Measurements from ENCODE around the gene SMYD1.

SMYD1 gene

DNA sequence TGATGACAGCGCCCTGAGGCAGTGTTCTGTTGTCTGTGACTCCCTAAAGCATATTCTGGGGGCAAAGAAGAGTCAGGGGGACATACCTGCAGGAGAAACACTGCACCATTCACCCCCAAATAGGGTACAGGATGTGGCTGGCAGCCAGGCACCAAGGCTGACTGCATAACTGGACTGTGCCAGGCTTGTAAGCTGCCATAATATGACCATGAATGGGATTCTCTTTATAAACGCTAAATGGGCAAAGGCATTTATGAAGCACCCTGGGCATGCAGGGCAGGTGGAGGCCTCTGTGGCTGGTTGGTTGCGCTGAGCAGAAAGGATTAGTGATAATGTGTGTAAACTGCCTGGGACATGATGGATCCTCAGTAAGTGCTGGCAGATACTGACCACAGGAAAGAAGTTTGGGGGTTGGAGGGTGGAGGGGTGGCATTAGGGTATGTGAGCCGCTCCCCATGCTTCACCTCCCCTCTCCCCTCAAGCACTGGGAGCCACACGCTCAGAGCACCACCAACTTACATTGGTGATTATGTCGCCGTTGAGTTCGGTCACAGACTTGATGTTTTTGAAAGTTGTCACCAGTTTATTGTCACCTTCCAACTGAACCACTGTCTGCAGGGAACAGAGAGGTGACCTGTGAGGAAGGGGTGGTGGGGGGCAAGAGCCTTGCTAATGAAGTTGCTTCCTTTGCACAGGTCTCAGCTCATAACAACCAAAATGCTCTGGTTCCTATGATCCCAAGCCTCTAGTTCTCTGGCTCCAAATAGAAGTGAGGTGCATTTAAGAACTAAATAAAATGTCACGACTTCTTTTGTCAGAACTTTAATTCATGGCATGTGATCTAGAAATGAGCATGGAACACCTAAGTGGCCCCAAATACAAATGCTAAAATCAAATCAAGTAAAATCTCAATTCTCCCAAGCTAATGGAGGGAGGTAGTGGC lies 56.6 kb downstream of the SMYD1 start:
- no peak for DNase-seq

DNA sequence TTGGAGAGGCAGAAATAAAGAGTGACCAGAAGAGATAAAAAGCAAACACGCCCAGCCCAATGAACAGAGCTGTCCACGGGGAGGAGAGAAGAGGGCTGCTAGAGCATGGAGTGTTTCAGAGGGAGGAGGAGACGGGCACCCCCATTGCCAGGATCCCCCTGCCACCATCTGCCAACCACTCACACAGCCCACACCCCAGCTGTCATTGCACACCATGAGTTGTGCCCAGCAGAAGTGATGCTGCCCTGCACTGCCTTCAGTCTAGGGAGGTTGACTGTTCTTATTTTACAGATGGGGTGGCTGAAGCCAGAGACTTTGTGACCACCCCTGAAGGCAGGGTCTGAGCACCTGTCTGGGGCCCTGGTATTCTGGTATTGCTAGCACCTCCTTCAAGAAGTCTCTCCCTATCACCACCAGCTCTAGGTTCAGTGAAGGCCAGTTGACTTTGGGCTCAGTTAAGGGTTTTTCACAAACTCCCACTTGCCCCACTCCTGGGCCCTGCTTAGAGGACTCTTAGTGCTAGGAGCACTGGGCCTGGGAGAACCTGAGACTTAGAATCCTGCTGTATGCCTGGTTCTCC lies 57.8 kb downstream of the SMYD1 start:
- DNase-seq, result no peak

DNA sequence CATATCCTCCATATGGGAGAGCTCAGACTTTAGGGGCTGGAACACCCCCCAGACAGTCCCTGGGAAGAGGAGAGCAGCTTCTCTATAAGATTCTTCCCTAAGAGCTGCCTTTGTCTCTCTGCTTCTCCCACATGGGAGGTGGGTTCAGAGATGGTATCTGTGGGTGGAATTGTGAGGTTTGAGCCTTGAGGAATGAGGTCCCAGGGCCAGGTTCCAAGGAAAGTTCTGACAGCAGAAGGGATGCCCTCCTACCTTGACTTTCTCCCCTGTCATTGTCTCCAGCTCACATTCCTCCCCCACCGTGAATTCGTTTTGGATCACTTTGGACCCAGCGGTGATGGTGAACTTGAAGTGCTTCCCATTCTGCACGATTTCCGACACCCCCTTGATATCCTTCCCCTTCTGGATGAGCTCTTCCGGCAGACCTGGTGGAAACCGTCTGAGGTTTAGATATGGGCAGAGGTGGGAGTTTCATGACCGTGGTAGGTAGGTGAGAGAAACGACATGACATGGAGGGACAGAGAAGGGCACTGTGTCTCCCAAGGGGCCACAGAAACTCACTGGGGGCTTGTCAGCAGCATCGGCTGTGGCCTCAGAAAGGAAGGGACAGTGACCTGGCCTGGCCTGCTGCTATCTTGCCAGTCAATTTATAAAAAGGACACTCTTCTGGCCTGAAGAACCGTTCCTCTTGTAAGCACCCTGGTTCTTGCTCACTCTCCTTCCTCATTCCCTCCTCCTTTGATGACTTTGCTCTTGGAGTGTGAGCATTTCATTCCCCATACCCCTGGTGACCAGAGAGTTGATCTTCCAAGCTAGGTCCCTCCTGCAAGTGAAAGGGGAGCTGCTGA lies 58.5 kb downstream of the SMYD1 start:
- DNase-seq, result no peak

DNA sequence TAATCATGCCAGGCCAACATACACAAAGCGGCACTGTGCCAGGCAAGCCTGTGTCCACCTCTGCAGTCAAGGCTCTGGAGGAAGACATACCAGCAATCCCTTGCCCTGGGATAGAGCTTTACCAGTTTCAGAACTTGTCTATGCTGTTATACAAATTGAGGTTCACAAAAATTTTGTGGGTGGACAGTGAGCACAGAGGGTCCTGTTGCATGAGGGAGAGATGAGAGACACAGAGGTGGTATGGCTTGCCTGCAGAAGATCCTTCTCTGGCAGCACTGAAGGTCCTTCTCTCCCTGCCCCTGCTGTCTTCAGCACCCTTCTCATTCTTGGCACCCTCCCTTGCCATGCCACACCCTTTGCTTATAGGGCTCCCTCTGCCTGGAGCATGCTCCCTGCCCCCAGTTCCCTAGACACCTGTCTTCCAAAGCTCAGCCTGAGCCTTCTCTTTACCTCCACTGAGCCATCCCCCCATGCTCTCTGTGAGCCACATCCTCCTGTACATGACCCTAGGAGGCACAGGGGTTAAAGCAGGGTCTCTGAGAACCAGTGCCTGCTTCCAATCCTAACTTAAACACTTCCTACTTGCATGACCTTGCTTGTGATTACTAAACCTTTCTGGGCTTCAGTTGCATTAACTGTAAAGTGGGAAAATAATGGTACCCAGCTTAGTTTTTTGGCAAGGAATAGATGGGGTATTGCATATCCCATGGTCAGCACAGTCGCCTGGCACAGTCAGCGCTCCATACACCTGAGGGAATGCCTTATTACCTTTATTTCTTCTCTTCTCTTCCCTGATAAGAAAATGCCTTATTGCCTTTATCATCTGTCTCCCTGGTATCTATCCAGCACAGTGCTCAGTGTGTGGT lies 59.4 kb downstream of the SMYD1 start:
- no peak for DNase-seq

DNA sequence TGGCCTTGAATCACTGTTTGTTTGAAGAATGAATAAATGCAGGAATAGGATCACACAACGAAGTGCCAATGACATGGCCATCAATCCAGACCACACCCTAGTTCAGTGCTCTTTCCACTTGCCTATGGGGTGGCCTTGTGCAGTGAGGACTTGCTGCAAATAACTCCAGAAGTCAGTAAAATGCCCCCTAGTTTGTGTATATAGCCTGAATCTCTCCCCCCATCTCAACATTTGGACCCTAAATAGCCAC lies 59.9 kb downstream of the SMYD1 start:
- no peak for DNase-seq

DNA sequence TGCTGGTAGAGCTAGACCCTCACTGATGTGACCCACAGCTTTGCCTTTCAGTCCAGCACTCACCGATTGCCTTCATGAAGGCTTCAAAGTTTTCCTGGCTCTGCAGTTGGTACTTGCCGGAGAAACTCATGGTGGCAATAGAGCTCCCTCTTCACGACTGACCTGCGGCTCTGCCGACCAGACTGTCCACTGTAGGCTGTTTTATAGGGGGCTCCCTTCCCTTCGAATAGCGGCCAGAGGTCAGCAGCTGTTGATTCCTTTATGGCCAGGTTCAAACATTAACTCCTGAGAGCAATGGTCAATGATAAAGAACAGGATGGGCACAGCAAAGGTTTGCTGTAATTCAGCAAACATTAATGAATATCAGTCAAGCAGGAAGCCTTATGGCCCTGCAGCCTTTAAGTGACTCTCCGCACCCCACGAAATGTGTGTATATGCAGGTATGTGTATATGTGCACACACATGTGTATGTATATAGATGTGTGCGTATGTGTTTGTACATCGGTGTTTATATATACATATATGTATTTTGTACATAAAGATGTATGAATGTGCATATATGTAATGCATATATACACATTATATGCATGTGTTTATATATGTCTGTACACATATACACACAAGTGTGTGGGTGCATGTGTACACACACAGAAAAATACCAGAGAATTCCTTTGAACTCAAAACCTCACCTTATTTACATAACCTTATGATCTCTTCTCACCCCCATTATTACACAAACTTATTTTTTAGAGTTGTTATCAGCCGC lies 60.4 kb downstream of the SMYD1 start, which contains the start of gene FABP1:
Gene FABP1 (minus strand): TSS at position 175 of the 766 bp plus-strand sequence. CDS start 45 bp downstream, at position 130.
- DNase-seq, result no peak

DNA sequence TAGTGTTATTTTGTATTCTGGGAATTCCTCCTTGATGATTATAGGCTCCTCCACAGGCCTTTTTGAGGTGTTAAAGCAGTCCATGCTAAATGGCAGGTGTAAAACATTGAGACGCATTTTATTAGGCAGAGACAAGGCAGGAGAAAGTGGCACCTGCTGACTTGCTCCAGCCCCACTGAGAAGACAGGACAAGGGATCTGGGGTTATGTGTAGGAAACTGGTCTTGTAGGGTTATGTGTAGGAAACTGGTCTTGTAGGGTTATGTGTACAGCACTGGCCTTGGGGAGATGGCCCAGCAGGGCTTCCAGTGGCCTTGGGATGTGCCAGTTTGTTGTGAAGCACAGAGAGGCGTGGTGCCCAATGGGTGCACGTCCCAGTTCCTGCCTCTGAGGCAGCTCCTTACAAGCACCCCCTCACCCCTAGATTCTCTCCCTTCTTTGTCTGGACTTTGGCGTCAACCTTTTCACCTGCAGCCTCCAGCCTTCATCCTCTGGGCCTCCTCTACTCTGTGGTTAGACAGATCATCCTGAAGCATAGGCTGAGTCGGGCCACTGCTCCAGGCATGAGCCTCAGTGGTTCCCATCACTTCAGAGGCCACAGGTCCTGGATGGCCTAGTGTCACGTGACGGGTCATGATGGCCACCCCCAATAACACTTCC lies 61.2 kb downstream of the SMYD1 start:
- DNase-seq, result no peak

DNA sequence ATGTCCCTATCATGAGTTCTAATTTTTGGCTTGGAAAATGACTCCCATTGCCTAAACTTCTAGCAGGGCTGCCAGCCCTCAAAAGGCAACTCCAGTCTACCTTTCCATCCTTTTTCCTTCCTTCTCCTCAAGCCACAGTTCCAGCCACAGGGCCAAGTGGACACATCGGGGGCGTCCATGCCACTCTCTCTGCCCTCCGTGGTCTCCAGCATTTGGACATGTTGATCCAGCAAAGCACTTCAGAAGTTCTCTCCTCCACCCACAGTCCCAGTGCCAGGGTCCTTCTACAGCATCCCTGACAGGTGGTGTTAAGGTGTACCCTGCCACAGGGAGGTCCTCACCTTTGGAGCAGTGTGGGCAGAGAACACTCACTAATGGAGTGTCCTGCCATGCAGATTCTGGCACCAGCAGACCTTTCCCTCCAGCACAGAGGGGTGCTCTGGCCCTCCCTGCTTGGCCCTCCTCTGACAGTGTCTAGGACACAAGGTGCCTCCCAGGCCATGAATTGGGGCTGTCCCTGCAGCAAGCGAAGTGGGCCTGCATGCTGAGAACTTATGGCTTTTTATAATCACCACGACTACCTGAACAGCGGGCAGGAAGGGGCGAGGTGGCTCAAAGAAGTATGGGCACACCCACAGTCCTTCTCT lies 61.8 kb downstream of the SMYD1 start:
- no peak for DNase-seq

DNA sequence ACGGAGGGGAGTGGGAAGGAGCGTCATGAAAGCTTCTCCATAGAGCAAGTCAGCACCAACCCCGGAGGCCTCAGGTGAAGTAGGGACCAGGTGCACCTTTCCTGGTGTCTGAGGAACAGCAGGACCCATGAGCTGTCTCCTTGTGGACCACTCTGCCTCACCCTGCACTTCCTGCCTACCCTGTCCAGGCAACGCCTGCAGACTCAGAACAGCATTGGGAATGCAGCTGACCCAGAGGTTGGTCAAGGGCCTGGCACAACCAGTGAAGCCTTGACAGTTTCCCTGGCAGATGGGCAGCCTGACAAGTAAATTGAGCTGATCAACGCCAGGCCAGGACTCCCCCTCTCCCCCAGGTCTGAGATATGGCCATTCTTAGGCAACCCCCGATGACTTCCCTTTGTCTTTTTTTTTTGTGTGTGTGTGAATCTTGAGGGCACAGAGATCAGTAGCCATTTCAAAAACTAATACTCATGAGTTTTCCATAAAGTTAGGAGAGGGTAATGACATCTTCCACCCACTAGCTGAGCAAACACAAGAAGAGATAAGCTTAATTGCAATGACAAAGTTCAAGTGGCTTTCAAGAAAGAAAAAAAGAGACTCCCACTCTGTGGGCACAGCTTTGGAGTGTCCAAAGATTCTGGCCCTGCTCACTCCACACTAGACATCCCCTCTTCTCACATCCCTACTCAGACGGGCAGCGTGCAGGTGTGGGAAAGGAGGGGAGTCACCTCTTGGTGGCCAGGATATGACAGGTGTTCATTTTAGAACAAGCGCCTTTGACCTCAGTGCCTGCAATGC lies 63.8 kb downstream of the SMYD1 start:
- DNase-seq, result no peak

DNA sequence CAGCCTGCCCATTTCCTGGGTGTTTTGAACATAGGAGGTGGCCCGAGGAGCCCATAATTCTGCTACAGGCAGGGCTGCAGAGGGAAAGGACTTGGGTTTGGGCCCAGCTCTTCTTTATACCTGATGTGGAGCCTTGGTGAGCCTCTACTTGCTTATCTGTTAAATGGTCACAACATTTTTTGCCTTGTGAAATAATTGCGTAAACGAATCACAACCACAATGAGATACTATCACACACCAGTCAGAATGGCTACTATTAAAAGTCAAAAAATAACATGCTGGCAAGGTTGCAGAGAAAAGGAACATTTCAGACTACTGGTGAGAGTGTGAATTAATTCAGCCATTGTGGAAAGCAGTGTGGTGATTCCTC lies 64.4 kb downstream of the SMYD1 start:
- no peak for DNase-seq

DNA sequence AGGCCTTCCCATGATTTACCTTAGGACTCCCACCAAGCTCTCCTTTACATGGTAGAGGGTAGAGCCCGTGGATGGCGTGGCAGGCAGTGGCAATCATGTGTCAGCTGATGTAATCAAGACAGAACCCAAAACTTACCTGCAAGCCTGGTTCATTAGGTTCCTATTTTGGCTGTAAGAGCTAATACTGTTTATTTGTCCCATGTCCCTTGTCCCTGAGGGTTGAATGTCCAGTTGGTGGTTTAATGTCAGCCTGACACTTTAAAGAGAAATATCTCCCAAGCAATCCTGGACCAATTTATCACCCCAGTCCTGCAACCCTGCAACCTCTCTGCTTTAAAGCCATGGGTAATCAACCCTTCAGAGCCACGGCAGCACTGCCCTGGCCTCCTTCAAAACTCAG lies 66.2 kb downstream of the SMYD1 start:
- no peak for DNase-seq

DNA sequence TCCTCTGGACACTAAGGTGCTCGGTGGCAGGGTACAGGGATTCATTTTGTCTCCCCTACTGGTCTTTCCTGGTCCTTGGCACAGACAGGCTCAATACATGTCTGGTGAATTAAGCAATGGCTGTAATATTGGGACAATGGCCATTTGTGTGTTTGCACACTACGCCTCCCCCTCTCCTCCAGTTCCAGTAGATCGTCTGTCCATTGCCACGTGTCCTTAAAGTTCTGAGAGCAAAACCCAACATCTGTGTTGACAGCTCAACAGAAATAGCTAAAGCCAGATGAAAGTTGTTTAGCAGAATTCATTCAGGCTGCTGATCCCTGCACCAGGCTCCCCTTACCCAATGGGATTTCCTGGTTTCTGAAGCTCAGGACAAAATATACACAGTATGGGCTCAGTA lies 69.2 kb downstream of the SMYD1 start:
- no peak for DNase-seq

DNA sequence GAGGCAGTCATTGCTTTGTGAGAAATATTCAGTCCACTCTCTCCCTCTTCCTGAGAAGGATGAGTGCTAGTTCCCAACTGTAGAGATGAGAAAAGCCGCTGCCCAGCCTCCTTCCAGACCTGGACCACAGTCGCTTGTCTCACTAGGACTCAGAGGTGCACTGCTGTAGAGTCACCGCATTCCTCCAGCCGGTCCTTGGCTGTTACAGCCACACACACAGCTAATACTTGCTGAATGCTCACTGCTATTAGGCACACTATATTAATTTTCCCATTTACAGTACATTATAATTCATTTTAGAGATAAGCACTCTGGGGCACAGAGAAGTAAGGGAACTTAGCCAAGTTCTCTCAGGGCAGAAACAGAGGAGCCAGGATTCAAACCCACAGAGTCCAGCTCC lies 70.2 kb downstream of the SMYD1 start:
- DNase-seq, result no peak

DNA sequence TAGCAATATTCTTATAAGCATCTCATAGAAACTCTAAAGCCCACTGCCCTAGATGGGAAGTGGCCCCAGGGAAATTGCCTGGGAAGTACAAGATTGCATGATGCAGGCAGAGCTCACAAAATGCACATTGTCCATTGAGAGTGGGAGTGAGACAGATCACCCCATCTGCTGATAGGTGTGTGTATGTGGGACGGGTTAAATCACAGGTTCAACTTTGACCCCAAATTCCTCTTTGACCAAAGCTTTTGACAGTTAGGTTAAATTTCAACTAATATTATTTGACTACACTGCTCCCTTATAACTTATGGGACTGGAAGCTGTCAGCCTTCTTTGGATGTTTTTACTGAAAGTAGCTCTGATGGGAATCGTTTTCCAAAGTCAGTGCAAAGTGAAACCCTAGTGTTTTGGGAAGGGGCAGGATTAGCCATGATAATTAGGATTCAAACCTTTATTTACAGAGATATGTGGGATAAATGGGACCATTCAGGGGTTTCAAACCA lies 71.6 kb downstream of the SMYD1 start:
- no peak for DNase-seq

DNA sequence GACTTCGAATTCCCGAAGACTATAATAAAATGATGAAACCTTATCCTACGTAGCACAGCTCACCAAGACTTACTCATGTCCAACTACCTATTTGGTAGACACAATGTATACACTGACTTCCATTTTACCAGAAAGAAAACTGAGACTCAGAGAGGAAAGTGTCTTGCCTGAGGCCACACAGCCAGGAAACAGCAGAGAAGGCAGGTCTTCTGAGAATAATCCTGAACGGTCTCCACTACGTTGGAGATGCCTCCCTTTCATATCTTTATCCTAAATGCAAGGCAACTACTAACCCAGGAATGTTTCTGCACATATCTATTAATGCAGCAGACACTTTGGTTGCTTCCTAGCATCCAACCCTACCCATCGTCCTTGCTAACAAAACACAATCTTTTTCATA lies 72.2 kb downstream of the SMYD1 start:
- no peak for DNase-seq

DNA sequence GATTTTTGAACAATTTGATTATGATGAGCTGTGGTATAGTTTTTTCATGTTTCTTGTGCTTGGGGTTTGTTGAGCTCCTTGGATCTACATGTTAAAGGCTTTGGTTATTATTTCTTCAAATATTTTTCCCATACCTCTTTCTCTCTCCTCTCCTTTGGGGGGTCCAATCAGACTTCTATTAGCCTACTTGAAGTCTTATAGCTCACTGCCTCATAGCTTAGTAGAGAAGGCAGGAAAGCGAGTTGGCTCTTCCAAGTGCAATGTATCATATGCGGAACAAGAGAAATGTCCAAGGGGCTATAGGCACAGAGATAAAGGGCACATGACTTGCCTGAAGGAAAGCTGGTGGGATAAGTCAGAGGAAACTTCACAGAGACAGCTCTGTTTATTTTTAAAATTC lies 74.3 kb downstream of the SMYD1 start:
- no peak for DNase-seq

DNA sequence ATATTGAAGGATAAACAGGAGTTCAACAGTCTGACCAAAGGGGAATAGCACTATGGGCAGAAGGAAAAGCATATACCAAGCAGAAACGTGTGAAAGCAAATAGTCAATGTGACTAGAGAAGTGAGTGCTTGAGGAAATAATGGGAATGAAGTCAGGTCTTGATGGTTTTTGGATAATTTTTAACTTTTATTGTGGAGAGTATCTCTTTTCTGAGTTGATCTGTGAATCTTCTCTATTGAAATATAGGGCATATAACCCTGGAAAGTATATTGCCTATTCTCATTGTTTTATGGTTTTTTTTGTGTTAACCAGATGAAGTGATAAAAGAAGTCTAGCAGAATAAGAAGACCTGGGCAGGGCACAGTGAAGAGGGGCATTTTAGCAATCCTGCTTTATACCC lies 76.6 kb downstream of the SMYD1 start:
- no peak for DNase-seq

DNA sequence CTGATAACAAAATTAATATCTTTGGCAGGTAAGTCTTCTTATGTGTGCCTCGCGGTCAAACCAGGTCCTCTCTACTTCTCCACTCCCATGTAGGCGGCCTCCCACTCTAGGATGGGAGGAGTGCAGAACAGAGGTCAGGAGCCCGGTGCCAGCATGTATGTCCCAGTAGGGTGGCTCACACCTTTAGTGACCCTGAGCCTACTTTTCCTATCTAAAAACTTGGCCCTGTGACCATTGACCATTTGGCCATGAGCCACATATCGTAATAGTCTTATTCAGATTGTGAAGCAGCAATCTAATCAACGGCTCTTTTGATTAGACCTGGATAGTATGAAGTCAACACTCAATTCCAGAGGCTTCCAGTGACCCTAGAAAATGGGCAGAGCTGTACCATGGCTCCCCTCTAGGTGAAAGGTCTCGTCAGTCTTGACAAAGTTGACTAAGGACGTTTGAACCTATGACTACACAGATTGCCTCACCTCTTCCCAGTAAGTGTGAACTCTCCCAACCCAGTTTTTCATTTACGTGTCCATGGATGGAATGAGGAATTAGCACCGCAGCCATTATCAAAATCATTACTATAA lies 77.4 kb downstream of the SMYD1 start:
- no peak for DNase-seq

DNA sequence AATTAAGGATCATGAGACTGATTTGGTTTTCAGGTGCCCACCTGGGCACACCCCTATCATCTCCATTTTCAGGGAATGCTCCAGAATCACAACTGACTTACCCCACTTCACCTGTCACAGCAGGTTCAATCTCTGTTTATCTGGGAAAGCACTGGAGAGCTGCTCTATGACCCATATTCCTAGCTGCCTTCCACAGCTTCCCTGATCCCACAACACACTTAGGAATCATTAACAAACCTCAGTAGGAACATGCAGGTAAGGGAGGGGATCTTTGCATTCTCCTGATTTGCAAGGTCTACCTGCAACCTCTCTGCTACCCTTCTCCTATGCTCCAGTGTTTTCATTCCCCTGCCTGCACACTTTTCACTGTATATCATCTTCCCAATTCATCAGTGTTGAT lies 79.0 kb downstream of the SMYD1 start:
- no peak for DNase-seq

DNA sequence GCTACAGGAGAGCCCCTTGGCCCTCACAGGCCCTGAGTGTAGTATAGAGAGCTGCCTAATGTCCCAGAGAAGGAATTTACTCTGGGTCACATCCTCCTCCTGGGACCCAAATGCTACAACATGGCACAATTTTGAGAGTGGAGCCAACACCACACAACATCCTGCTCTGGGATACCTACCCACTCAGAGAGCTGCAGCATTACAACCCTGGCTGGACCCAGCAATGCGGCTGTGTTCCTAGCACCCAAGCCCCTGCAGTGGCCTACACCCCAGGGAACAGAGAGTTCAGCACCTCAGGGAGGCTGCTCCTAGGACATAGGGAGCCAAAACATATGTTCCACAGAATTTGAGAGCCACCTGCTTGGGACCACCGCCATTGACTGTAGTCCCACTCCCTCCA lies 79.5 kb downstream of the SMYD1 start:
- DNase-seq, result no peak

Measured in NCI-H345 (cell line).